HG03039 (cell line): ENCODE data around the gene ALOX15B.

Experiments
- ATAC-seq: cut with Tn5 transposase; IDR thresholded peaks from one replicate; pipeline ENCODE4 v1.9.1; 2021; ENCODE audit warnings: mild to moderate bottlenecking, moderate library complexity; ENCODE audit not compliant: unreplicated experiment

ALOX15B gene

DNA sequence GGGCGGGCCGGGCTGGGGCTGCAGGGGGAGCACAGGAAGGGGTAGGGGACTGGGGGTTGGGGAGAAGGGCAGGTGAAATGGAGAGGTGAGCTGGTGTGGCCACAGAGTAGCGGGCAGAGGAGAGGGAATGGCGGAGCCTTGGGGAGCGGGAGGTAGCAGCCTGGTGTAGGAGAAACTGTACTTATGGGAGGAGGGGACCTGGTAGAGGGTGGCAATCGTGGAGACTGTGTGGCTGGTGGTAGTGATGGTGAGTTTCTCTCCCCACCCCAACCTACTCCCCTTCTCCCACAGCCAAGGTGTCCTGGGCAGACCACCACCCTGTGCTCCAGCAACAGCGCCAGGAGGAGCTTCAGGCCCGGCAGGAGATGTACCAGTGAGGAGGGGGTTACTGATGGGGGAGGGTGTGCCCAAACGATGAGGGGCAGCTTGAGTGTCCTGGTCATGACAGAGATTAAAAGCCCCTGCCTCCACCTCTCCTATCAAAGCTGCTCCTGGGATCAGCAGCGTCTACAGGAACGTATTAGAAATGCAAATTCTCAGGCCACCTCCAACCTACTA, 831 bp downstream of the ALOX15B start:
- no peak for ATAC-seq

DNA sequence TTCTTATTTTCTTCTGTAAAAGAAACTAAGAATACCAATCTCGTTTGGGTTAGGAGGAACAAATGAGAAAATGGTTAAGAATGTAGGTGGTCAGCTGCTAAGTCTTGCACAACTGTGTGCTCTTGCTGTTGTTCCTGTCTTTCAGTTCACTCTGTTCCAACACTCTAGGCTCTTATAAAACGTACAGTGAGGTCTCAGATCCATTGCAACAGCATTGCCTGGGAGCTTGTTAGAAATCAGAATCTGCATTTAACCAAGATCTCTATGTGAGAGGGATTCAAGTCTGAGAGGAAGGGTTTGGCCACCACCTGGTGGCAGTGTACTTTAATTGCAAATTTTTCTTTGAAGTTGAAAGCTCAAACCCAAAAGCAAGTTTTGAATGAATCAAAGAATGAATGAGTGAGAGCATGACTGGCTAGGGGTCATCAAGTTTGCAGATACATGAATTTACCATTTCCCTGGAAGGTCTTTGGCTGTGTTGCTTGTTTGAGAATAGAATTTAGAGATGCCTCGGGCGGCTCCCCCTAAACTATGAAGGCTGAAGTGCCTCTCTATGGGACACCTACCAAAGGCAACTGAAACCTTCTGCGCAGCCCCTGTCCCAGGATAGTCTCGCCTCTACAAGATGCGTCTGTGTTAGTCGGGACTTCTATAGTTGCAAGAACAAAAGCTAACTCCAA, 2.5 kb downstream of the ALOX15B start:
- ATAC-seq = no peak

DNA sequence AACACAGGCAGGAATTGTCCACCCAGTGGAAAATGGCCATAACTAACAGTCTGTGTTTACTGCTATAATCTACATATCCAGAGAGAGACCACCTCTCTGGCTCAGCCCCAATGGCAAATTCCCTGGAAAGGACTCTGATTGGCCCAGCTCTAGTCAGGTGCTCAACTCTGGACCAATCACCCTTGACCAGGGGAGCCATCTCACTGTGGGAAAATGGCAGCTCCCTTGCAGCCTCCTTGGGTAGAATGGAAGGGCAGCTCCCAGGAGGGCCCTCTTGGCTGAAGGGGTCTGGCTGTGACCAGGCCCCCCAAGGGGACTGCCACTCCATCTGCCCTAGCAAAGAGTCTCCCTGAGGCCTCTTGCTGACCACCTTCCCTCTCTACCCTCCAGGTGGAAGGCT, 3.1 kb downstream of the ALOX15B start:
- ATAC-seq = no peak

DNA sequence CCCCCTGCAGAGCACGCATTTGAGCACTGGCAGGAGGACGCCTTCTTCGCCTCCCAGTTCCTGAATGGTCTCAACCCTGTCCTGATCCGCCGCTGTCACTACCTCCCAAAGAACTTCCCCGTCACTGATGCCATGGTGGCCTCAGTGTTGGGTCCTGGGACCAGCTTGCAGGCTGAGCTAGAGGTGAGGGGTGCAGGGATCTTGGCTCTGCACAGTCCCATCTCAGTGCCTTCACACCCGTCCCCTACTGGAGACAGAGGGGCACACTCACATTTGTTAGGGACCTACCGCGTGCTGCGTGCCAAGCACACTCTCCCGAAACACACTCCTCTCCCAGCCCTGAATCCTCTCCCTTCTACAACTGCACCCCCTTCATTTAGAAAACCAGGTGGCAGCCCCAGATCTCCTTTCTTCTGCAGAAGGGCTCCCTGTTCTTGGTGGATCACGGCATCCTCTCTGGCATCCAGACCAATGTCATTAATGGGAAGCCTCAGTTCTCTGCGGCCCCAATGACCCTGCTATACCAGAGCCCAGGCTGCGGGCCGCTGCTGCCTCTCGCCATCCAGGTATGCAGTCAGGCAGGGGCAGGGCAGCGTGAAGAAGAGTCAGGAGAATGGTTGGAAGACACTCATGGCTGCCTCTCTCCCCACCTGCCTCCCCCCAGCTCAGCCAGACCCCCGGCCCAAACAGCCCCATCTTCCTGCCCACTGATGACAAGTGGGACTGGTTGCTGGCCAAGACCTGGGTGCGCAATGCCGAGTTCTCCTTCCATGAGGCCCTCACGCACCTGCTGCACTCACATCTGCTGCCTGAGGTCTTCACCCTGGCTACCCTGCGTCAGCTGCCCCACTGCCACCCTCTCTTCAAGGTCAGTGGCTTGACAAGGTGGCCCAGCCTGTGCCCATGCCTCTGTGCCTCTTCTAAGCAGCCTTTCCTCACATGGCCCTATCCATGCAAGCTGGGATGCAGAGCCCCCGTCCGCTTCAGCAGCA, 6.3 kb downstream of the ALOX15B start:
- ATAC-seq = no peak

DNA sequence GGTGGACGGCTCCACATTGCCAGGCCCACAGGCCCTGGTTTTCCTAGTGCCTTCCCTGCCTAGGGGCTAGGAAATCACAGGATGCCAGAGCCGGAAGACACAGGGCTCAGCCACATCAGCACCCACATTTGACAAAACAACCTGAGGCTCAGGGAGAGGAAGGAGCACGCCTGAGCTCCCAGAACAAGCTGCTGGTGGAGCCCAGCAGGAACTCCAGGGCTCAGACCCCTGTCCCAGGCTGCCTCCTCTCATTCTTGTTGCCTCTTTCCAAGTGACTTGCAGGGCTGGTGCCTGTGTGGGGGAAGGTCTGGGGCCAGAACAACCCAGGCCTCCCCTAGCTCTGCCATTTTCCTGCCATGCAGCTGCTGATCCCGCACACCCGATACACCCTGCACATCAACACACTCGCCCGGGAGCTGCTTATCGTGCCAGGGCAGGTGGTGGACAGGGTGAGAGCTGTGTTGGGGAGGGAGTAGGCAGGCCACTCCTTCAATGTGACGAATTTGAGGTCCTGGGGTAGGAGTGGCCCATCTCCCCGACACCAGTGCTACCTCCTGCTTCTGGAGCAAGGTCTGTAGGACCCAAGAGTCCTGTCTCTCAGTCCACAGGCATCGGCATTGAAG, 7.6 kb downstream of the ALOX15B start:
- ATAC-seq = no peak

DNA sequence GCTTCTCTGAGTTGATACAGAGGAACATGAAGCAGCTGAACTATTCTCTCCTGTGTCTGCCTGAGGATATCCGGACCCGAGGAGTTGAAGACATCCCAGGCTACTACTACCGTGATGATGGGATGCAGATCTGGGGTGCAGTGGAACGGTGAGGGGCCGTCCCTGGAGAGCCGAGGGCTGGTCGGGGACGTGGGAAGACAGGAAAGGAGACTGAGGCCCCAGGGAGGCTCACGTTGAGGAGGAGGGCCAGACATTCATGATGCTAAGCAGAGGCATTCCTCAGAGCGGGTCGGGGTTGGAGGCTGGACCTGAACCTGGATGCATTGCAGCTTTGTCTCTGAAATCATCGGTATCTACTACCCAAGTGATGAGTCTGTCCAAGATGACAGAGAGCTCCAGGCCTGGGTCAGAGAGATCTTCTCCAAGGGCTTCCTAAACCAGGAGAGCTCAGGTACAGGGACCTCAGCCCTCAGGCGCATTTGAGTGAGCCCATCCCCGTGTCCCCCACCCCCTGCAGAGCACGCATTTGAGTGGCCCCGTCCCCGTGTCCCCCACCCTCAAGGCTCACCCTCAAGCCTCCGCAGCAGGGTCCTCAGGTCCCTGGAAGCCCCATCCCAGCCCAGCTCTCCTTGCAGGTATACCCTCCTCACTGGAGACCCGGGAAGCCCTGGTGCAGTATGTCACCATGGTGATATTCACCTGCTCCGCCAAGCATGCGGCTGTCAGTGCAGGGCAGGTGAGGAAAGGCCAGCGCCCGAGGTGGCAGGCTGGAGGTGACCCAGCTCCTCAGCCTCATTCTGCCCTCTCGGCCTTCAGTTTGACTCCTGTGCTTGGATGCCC, 8.3 kb downstream of the ALOX15B start:
- ATAC-seq = no peak

DNA sequence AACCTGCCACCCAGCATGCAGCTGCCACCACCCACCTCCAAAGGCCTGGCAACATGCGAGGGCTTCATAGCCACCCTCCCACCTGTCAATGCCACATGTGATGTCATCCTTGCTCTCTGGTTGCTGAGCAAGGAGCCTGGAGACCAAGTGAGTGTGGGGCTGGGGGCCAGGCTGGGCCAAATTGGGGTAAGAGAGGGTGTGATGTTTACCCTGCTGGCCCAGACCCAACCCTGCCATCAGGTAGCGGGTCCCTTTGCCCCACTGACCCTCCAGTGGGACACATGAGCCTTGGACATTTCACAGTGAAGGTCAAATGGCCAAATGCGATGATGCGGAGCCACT, 8.9 kb downstream of the ALOX15B start:
- ATAC-seq = no peak

DNA sequence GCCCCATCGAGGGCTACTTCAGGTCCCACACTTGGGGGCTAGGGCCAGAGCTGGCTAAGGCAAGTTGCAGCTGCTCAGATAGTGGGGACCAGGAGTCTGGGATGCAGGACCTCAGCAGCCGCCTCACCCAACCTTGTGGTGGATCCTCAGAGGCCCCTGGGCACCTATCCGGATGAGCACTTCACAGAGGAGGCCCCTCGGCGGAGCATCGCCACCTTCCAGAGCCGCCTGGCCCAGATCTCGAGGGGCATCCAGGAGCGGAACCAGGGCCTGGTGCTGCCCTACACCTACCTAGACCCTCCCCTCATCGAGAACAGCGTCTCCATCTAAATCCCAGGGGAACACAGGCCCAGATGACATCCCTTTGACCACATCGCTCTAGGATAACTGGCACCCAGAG, 9.4 kb downstream of the ALOX15B start:
- no peak for ATAC-seq

DNA sequence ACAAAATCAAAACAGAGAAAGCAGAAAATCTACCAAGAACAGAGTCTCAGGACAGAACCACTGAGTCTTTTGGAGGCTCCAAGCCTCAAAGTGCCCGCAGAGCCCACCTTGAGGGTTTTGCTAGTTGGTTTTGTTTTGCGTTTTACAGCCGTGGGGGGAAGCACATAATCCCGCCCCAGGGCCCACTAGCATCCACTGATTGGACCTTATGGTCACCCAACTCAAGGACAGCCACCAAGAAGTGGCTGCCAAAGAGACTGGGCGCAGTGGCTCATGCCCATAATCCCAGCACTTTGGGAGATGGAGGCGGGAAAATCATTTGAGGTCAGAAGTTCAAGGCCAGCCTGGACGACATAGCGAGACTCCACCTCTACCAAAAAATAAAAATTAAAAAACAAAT, 9.9 kb downstream of the ALOX15B start:
- ATAC-seq = no peak

DNA sequence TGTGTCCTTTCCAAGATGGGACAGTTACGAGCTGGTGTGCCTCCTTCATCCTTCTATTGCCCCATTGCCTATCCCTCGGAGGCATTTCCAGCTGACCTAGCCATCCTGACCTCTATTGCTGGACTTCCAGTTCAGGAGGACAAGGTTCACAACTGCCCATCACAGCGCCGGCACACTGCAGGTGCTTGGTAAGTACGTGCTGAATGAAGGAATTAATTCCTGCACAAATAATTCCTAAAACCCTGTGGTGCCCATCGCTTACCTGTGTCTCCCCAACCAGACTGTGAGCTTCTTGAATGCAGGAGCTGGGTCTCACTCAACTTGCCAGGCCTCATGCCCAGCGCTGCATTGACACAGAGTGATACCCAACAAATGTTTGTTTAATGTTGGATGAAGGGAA, 13.0 kb downstream of the ALOX15B start:
- no peak for ATAC-seq

DNA sequence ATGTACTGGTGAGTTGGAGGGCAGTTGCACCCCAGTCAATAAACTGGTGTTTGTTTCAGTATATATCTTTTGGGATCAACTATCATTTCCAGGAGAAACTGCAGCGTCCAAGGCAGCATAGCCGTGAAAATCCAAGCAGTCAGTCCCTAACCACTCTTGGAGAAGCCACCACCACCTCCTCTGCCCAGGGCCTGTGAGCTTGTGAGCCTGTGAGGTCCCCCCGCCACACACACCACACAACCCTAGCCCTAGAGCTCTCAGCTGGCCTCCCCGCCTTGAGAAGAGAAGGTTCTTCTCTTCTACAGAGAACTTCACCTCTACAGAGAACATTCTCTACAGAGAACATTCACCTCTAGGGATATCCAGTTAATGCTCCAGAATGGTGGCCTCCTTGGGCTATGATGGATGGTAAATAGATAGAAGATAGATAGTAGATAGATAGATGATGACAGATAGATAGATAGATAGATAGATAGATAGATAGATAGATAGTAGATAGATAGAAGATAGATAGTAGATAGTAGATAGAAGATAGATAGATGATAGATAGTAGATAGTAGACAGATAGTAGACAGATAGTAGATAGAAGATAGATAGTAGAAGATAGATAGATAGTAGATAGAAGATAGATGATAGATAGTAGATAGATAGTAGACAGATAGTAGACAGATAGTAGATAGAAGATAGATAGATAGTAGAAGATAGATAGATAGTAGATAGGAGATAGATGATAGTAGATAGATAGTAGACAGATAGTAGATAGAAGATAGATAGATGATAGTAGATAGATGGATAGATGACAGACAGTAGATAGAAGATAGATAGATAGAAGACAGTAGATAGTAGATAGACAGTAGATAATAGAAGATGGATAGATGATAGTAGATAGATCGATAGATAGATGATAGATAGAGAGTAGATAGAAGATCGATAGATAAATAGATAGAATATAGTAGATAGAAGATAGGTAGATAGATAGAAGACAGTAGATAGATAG, 13.7 kb downstream of the ALOX15B start:
- no peak for ATAC-seq

DNA sequence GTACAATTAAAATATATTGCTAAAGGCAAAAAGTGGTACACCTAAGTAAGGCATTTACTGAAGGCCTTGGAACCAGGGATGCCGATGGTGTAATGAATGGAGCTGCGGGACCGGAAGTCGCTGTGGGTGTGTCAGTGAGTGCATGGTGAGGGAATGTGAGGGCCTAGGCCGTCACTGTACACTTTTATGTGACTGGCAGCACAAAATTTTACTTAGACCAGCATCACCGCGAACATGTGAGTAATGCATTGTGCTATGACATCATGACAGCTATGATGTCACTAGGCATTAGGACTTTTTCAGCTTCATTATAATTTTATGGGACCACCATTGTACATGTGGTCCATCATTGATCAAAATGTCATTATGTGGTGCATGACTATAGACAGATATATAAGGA, 14.7 kb downstream of the ALOX15B start:
- ATAC-seq = no peak

DNA sequence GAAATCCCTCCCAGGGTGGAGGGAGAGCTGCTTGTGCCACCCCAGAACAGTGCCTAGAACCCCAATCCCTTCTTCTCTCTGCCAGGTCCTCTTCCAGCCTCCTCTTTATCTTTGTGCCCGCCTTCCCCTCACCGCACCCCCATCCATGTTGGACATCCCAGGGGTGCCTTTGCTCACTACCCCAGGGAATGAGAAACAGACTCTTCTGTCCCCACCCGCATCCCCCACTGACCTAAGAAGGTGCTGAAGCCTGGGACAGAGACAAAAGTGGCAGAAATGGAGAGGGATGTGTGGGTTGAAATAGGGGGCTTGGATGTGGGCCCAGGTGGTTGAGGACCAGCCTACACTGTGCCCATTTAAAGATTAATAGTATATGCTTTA, 17.0 kb downstream of the ALOX15B start:
- ATAC-seq = no peak

DNA sequence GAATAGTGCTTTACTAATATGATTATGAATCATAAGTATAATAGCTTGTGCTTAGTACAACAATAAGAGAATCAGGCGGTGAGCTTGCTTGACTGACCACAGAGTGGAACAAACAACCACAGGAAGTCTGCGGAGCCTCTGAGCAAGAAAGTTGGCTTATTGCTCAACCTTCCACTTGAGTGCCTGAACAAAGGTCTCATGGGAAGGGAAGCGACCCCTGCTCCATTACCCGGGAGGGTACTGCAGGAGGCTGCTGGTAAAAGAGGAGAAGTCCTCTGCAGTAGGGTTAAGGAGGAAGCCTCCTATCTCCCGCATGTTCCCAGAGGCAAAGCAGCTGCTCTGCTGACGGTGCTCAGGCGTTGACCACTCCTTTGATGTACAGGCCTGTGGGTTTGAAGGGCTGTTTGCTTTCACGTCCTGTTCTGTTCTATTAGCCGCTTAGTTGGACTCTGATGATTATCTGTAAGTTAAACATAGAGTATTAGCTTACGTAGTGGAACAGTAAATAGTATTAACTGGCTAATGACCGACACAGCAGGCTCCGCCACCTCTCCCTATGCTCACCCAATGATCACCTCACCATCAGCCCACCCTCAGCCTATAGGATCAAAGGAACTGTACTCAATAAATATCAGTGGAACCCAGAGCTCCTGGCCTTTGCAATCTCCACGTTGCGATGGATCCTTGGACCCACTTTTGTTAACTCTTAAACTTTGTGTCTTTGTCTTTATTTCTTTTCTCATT, 17.5 kb downstream of the ALOX15B start:
- ATAC-seq = no peak

DNA sequence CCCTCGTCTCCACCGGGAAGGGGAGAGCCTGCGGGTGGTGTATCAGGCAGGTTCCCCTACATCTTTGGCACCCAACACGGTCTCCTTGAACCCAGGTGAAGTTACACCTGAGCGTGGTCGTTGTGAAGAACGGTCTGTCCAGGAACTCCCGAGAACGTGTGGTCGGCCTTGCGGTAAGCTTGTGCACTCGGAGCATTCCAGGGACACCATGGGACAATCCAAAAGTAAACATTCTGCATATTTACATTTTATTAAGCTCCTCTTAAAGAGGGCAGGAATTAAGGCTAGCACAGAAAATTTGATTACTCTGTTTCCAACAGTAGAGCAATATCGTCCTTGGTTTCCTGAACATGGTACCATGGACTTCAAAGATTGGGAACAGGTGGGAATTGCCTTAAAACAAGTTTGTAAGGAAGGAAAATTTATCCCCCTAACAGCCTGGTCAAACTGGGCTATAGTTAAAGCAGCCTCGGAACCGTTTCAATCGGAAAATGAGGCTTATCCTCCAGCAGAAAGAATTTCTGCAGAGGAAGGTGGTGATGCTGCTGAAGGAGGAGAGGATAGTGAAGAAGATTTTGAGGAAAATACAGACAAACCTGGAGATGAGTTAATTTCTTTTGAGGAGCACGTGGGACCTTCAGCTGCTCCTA, 18.2 kb downstream of the ALOX15B start:
- no peak for ATAC-seq

DNA sequence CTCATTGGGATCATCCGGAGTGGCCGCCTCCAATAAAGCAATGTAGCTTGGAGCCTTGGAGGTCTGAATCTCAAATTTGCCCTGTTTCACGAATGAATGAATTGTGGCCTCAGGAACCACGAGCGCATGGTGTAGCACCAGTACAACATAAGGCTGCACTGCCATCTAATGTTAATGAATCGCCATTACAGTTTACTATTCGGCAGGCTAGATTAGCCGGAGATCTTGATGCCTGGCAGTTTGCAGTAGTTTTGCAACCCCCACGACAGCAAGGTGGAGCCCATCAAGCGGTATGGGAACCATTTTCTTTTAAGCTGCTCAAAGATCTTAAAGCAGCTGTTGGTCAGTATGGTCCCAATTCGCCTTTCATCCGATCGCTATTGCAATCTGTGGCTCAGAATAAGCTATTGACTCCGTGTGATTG, 18.8 kb downstream of the ALOX15B start:
- no peak for ATAC-seq

DNA sequence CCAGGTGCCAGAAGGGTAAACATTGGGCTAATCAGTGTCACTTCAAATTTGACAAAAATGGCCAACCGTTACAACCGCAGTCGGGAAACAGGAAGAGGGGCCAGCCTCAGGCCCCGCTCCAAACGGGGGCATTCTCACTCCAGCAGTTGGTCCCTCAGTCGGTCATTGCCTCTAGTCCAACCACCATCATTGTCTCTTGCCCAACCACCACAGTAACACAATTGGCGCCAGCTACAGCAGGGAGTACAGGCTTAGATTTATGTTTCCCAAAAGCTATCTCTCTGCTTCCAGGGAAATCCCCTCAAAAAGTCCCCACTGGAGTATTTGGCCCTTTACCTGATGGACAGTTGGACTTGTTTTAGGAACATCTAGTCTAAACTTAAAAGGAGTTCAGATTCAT, 20.3 kb downstream of the ALOX15B start:
- no peak for ATAC-seq

DNA sequence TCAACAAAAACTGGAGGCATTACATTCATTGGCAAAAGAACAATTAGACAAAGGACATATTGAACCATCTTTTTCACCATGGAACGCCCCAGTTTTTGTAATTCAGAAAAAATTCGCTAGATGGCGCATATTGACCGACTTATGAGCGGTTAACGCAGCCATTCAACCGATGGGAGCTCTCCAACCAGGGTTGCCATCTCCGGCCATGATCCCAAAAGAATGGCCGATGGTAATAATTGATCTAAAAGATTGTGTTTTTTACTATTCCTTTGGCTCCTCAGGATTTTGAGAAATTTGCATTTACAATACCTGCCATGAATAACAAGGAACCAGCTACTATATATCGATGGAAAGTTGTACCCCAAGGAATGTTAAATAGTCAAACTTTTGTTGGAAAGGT, 21.4 kb downstream of the ALOX15B start:
- ATAC-seq = no peak
